SK-N-MC (cell line): ENCODE results near the gene ERICH4.

Source experiments
- EZH2 ChIP-seq: fragments of 200-600 bp; sonication (generic); IDR thresholded peaks from one replicate; pipeline ENCODE4 v1.6.1; 2017; ENCODE audit warnings: antibody characterized with exemption
- FOXP2 ChIP-seq: optimal IDR thresholded peaks from 2 replicates; pipeline ENCODE3; 2011; ENCODE audit warnings: mild to moderate bottlenecking, moderate library complexity; ENCODE audit not compliant: insufficient read depth; ENCODE audit errors: extremely low read length, control extremely low read depth
- POLR2AphosphoS5 ChIP-seq: IDR thresholded peaks from 2 replicates; pipeline ENCODE4 v1.6.1; 2012; ENCODE audit warnings: mild to moderate bottlenecking, low read depth, low read length, borderline replicate concordance

- TF ChIP-seq POLR2AphosphoS5 (no peak), EZH2 (no peak), FOXP2 (no peak)
Observed at GRCh38 chr19:41476583-41476982, 33.6 kb downstream of the ERICH4 start.
